ENCODE data around the gene PBLD. TPM values are rescaled to one million over a fixed set of nuclear protein-coding genes. Genes with fewer than 3 reads are reported as not detected.

The PBLD gene
- total RNA-seq, 1 experiment from 2014 or later, result 11.7 TPM

GRCh38 chr10:68301301-68301700 is 31.4 kb downstream of the PBLD start:
- BruUV-seq (replicated peaks), result no TSS peak
- POLR2A ChIA-PET, result interaction anchor here (0.6 kb wide), 2 partner anchors 219 to 488 kb away, joined by 3 to 6 read pairs; no protein-coding TSS in a partner anchor

More at GRCh38 chr10:68301301-68301700, 31.4 kb downstream of the PBLD start:
- no peaks in the 10 kb centered on the region for H3K9me3 ChIP-seq (ENCODE audit: control insufficient read depth, insufficient read depth, low read depth, low read length)
- H3K4me3 ChIP-seq (ENCODE audit: low read depth in 2 of 2, low read length in 2 of 2), result no peak overlapping the region
- H3K27ac ChIP-seq (ENCODE audit: low read length), result no peak overlapping the region
- TF ChIP-seq SIN3A (IDR thresholded peaks at IDR 0.05; ENCODE audit: borderline replicate concordance, insufficient read depth, low read depth, low read length), result no peak
- TF ChIP-seq TCF7L2 (IDR thresholded peaks at IDR 0.05; ENCODE audit: low read depth, low read length), result no peak
- no peak for TF ChIP-seq POLR2AphosphoS5 (IDR thresholded peaks at IDR 0.05; ENCODE audit: low read depth, low read length)
- no peak for TF ChIP-seq CTCF (IDR thresholded peaks at IDR 0.05)
- no peak for TF ChIP-seq REST (IDR thresholded peaks at IDR 0.05; ENCODE audit: insufficient read depth in 1 of 2, low read depth in 2 of 2, low read length in 1 of 2)
- intact Hi-C loops (cut with micrococcal nuclease; ENCODE audit: unreplicated experiment) (loop anchor here (5.0 to 10.0 kb wide), 2 partner anchors 89 to 216 kb away; no protein-coding TSS in a partner anchor), in situ Hi-C loops (cut with HindIII; ENCODE audit: low pct_unique_long_range_greater_than_20kb, low sequenced_read_pairs) (no loop called here)
- DNase-seq (ENCODE audit: low read depth, low spot score), result no peak
- H3K27me3 ChIP-seq (ENCODE audit: control insufficient read depth, insufficient read depth, low read length), result no peaks in the 10 kb centered on the region
- ATAC-seq, result no peak
- peaks cover 13% of the 10 kb centered on the region; the same call in 1 of the 2 replicates for H3K4me1 ChIP-seq (ENCODE audit: control insufficient read depth, insufficient read depth, low read length)
- CTCF ChIA-PET, result interaction anchor here (0.6 to 3.0 kb wide), 5 partner anchors 13 to 218 kb away, joined by 3 to 30 read pairs (median 5); no protein-coding TSS in a partner anchor
- no peaks in the 10 kb centered on the region for H3K36me3 ChIP-seq (ENCODE audit: control insufficient read depth, insufficient read depth, low read length)

All from Panc1 (cell line).